GM12878 (cell line): ENCODE results near the gene ACBD7. TPM values are rescaled to one million over a fixed set of nuclear protein-coding genes. Genes with fewer than 3 reads are reported as not detected.

Experiments used
- CBFB ChIP-seq: IDR thresholded peaks from 2 replicates; pipeline ENCODE4 v1.6.1; 2016; ENCODE audit warnings: antibody characterized with exemption, low read depth
- CREM ChIP-seq: IDR thresholded peaks from 2 replicates; pipeline ENCODE4 v1.6.1; 2014; ENCODE audit warnings: antibody characterized with exemption, low read depth
- ESRRA ChIP-seq: IDR thresholded peaks from 2 replicates; pipeline ENCODE4 v1.6.1; 2012; ENCODE audit warnings: mild to moderate bottlenecking, low read length, improper control_type of control experiment
- GABPA ChIP-seq: IDR thresholded peaks from 2 replicates; pipeline ENCODE4 v1.6.1; 2014; ENCODE audit warnings: antibody characterized with exemption, low read depth, mild to moderate bottlenecking, inconsistent platforms
- HDGF ChIP-seq: fragments of 450-650 bp; IDR thresholded peaks from 2 replicates; pipeline ENCODE4 v1.6.1; 2016; ENCODE audit warnings: antibody characterized with exemption
- IRF4 ChIP-seq: IDR thresholded peaks from 2 replicates; pipeline ENCODE4 v1.6.1; 2011; ENCODE audit warnings: low read depth, low read length
- MEF2A ChIP-seq: IDR thresholded peaks from 2 replicates; pipeline ENCODE4 v1.6.1; 2011; ENCODE audit warnings: low read depth, mild to moderate bottlenecking, low read length, moderate library complexity; ENCODE audit not compliant: insufficient read depth
- MLLT1 ChIP-seq: fragments of 450-650 bp; IDR thresholded peaks from 2 replicates; pipeline ENCODE4 v1.6.1; 2016; ENCODE audit warnings: mild to moderate bottlenecking
- MYC ChIP-seq: IDR thresholded peaks from 2 replicates; pipeline ENCODE4 v1.6.1; 2011; ENCODE audit warnings: mild to moderate bottlenecking, low read length, moderate library complexity, inconsistent platforms; ENCODE audit not compliant: insufficient read depth, insufficient replicate concordance, insufficient read length, severe bottlenecking
- NFIC ChIP-seq: IDR thresholded peaks from 2 replicates; pipeline ENCODE4 v1.6.1; 2012; ENCODE audit warnings: low read depth, mild to moderate bottlenecking, inconsistent platforms, low read length, moderate library complexity
- NR2C2 ChIP-seq: IDR thresholded peaks from 2 replicates; pipeline ENCODE4 v1.6.1; 2011; ENCODE audit warnings: borderline replicate concordance, low read depth; ENCODE audit not compliant: control insufficient read depth, insufficient read length
- NR2F1 ChIP-seq: fragments of 450-650 bp; conservative IDR thresholded peaks from 2 replicates; pipeline ENCODE4 v1.6.1; 2017; ENCODE audit warnings: mild to moderate bottlenecking
- PRDM15 ChIP-seq: fragments of 450-650 bp; formaldehyde crosslinking; IDR thresholded peaks from 2 replicates; pipeline ENCODE4 v1.4.0; 2020; ENCODE audit warnings: mild to moderate bottlenecking, moderate library complexity
- SREBF2 ChIP-seq: IDR thresholded peaks from 2 replicates; pipeline ENCODE4 v1.6.1; 2012; ENCODE audit warnings: mild to moderate bottlenecking, low read length
- ZNF207 ChIP-seq: fragments of 450-650 bp; IDR thresholded peaks from 2 replicates; pipeline ENCODE4 v1.6.1; 2014; ENCODE audit warnings: antibody characterized with exemption, mild to moderate bottlenecking, borderline replicate concordance
- ZNF384 ChIP-seq: IDR thresholded peaks from 2 replicates; pipeline ENCODE4 v1.6.1; 2012; ENCODE audit warnings: low read depth, mild to moderate bottlenecking, low read length, improper control_type of control experiment, borderline replicate concordance
- polyA plus RNA-seq, 11 experiments: library from polyadenylated mRNA; depleted of rRNA in 4 of 11; unstranded in 6 of 11; stranded (reverse) in 5 of 11; fragments of >200 nt; fragmentation: Nextera tagmentation in 4 of 11; fragmentation: Illumina TruSeq in 1 of 11; extraction: Ambion mirVana in 4 of 11; extraction: Trizol in 1 of 11; gene quantifications; 1 replicate in 1 of 11; 2 replicates in 10 of 11; pipeline versions ENCODE4 v1.2.1 to v1.2.3, GENCODE V29; 2011 to 2016; ENCODE audit warnings: inconsistent platforms in 2 of 11, missing spikeins in 2 of 11, low read depth in 1 of 11
- total RNA-seq, 4 experiments: library from RNA; depleted of rRNA in 3 of 4; stranded (reverse); fragments of >200 nt in 3 of 4; fragmentation: Illumina TruSeq in 1 of 4; extraction: Trizol in 1 of 4; gene quantifications; 2 replicates each; pipeline versions ENCODE4 v1.2.1 to v1.2.3, GENCODE V29; 2013 to 2021
- TF ChIP-seq, protein P1 (sequence below): IDR thresholded peaks from 2 replicates; pipeline ENCODE4 v1.6.1; 2011; ENCODE audit warnings: borderline replicate concordance, low read depth, mild to moderate bottlenecking, moderate library complexity, mixed read lengths, low read length; ENCODE audit not compliant: insufficient read depth; ENCODE audit errors: extremely low read length
- TF ChIP-seq, protein P2 (sequence below): IDR thresholded peaks from 2 replicates; pipeline ENCODE4 v1.6.1; 2012; ENCODE audit warnings: low read depth, low read length, improper control_type of control experiment
- TF ChIP-seq, protein P3 (sequence below): IDR thresholded peaks from 2 replicates; pipeline ENCODE4 v1.6.1; 2012; ENCODE audit warnings: mild to moderate bottlenecking, low read depth, low read length

Gene ACBD7
- total and polyA plus RNA-seq, 10 of the 15 experiments (the other 5 are each of a cell fraction or from before 2014, with no cell fraction given): 0.04 to 0.74 (median 0.36) TPM

GRCh38 chr10:15097011-15097812, 8.6 kb upstream of the ACBD7 start, which contains the start of gene RPP38 (continued):
- TF ChIP-seq ZNF207 (no peak; the same call in none of the 2 replicates), ESRRA (0 out of 2 replicates have a peak, but pooled peaks have one; percentile 52), ZNF384 (no peak), MEF2A (no peak), IRF4 (no peak), NR2F1 (peak; percentile 70), CREM (no peak; the same call in 1 of the 2 replicates), HDGF (no peak), CBFB (no peak), GABPA (peak; percentile 65; the same call in 1 of the 2 replicates), SREBF2 (no peak), NFIC (no peak), NR2C2 (no peak), MLLT1 (no peak), MYC (no peak), PRDM15 (no peak)
- TF ChIP-seq, protein P1, sequence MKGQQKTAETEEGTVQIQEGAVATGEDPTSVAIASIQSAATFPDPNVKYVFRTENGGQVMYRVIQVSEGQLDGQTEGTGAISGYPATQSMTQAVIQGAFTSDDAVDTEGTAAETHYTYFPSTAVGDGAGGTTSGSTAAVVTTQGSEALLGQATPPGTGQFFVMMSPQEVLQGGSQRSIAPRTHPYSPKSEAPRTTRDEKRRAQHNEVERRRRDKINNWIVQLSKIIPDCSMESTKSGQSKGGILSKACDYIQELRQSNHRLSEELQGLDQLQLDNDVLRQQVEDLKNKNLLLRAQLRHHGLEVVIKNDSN: peak; percentile 36
- TF ChIP-seq, protein P2, sequence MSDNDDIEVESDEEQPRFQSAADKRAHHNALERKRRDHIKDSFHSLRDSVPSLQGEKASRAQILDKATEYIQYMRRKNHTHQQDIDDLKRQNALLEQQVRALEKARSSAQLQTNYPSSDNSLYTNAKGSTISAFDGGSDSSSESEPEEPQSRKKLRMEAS: peak; percentile 75
- TF ChIP-seq, protein P3, sequence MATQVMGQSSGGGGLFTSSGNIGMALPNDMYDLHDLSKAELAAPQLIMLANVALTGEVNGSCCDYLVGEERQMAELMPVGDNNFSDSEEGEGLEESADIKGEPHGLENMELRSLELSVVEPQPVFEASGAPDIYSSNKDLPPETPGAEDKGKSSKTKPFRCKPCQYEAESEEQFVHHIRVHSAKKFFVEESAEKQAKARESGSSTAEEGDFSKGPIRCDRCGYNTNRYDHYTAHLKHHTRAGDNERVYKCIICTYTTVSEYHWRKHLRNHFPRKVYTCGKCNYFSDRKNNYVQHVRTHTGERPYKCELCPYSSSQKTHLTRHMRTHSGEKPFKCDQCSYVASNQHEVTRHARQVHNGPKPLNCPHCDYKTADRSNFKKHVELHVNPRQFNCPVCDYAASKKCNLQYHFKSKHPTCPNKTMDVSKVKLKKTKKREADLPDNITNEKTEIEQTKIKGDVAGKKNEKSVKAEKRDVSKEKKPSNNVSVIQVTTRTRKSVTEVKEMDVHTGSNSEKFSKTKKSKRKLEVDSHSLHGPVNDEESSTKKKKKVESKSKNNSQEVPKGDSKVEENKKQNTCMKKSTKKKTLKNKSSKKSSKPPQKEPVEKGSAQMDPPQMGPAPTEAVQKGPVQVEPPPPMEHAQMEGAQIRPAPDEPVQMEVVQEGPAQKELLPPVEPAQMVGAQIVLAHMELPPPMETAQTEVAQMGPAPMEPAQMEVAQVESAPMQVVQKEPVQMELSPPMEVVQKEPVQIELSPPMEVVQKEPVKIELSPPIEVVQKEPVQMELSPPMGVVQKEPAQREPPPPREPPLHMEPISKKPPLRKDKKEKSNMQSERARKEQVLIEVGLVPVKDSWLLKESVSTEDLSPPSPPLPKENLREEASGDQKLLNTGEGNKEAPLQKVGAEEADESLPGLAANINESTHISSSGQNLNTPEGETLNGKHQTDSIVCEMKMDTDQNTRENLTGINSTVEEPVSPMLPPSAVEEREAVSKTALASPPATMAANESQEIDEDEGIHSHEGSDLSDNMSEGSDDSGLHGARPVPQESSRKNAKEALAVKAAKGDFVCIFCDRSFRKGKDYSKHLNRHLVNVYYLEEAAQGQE: no peak
